ENCODE measurements around the gene CDK5R1. TPM values are rescaled to one million over a fixed set of nuclear protein-coding genes. Genes with fewer than 3 reads are reported as not detected.

Gene CDK5R1
- total RNA-seq, 1 experiment from 2014 or later, result 9.9 TPM

- no peak for ATAC-seq
- CTCF ChIA-PET, result interaction anchor here (0.8 to 2.7 kb wide), 8 partner anchors 21 to 454 kb away, joined by 3 to 20 read pairs (median 6); partner anchors contain the start of genes MYO1D and PSMD11
- no peak overlapping the region for H3K4me3 Mint-ChIP-seq
Observed at GRCh38 chr17:32482568-32483320, 4.0 kb upstream of the CDK5R1 start.

GRCh38 chr17:32483451-32484019, 3.3 kb upstream of the CDK5R1 start:
- TF ChIP-seq USF2 (CRISPR knock-in tag; IDR thresholded peaks at IDR 0.05), result no peak
- TF ChIP-seq ZNF423 (CRISPR knock-in tag; IDR thresholded peaks at IDR 0.05), result 0 out of 2 replicates have a peak, but pooled peaks have one; percentile 40
- TF ChIP-seq FOXK1 (CRISPR knock-in tag; IDR thresholded peaks at IDR 0.05), result 0 out of 2 replicates have a peak, but pooled peaks have one; percentile 21
- 0 out of 2 replicates have a peak, but pooled peaks have one; percentile 13 for TF ChIP-seq ETV6 (CRISPR knock-in tag; IDR thresholded peaks at IDR 0.05)
- TF ChIP-seq PRRX2 (CRISPR knock-in tag; IDR thresholded peaks at IDR 0.05), result peak; percentile 53; the same call in 1 of the 2 replicates

More at GRCh38 chr17:32482568-32483320, 4.0 kb upstream of the CDK5R1 start:
- POLR2A ChIA-PET, result no interaction called here
- no peak for TF ChIP-seq CBFB (CRISPR knock-in tag; IDR thresholded peaks at IDR 0.05; ENCODE audit: low read depth)
- TF ChIP-seq GTF2I (CRISPR knock-in tag; conservative IDR thresholded peaks at IDR 0.05), result no peak
- TF ChIP-seq CDX4 (CRISPR knock-in tag; IDR thresholded peaks at IDR 0.05; ENCODE audit: borderline replicate concordance), result no peak
- TF ChIP-seq ZNF396 (CRISPR knock-in tag; IDR thresholded peaks at IDR 0.05; ENCODE audit: borderline replicate concordance), result no peak
- TF ChIP-seq, protein P1, sequence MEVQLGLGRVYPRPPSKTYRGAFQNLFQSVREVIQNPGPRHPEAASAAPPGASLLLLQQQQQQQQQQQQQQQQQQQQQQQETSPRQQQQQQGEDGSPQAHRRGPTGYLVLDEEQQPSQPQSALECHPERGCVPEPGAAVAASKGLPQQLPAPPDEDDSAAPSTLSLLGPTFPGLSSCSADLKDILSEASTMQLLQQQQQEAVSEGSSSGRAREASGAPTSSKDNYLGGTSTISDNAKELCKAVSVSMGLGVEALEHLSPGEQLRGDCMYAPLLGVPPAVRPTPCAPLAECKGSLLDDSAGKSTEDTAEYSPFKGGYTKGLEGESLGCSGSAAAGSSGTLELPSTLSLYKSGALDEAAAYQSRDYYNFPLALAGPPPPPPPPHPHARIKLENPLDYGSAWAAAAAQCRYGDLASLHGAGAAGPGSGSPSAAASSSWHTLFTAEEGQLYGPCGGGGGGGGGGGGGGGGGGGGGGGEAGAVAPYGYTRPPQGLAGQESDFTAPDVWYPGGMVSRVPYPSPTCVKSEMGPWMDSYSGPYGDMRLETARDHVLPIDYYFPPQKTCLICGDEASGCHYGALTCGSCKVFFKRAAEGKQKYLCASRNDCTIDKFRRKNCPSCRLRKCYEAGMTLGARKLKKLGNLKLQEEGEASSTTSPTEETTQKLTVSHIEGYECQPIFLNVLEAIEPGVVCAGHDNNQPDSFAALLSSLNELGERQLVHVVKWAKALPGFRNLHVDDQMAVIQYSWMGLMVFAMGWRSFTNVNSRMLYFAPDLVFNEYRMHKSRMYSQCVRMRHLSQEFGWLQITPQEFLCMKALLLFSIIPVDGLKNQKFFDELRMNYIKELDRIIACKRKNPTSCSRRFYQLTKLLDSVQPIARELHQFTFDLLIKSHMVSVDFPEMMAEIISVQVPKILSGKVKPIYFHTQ (CRISPR knock-in tag; IDR thresholded peaks at IDR 0.05), result no peak
- TF ChIP-seq, protein P2, sequence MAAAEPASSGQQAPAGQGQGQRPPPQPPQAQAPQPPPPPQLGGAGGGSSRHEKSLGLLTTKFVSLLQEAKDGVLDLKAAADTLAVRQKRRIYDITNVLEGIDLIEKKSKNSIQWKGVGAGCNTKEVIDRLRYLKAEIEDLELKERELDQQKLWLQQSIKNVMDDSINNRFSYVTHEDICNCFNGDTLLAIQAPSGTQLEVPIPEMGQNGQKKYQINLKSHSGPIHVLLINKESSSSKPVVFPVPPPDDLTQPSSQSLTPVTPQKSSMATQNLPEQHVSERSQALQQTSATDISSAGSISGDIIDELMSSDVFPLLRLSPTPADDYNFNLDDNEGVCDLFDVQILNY (CRISPR knock-in tag; IDR thresholded peaks at IDR 0.05), result no peak
- no peak for TF ChIP-seq PRDM15 (CRISPR knock-in tag; IDR thresholded peaks at IDR 0.05)
- no peak for TF ChIP-seq ZBTB21 (CRISPR knock-in tag; IDR thresholded peaks at IDR 0.05; ENCODE audit: borderline replicate concordance)
- no peak for TF ChIP-seq ESRRA (CRISPR knock-in tag; IDR thresholded peaks at IDR 0.05; ENCODE audit: borderline replicate concordance)
- H3K27me3 Mint-ChIP-seq (ENCODE audit: low read depth), result no peaks in the 10 kb centered on the region
- no peaks in the 10 kb centered on the region for H3K9me3 Mint-ChIP-seq
- no peak overlapping the region for H3K27ac Mint-ChIP-seq
- peaks cover 37% of the 10 kb centered on the region for H3K4me1 Mint-ChIP-seq
- no peak for DNase-seq (ENCODE audit: low spot score)
- H3K36me3 Mint-ChIP-seq, result peaks cover 40% of the 10 kb centered on the region

More at GRCh38 chr17:32483451-32484019, 3.3 kb upstream of the CDK5R1 start:
- Mint-ChIP-seq H3K9me3 (no peaks in the 10 kb centered on the region), H3K27ac (peak overlapping the region; percentile 60), H3K4me3 (no peak overlapping the region), H3K4me1 (peaks cover 37% of the 10 kb centered on the region), H3K27me3 (ENCODE audit: low read depth) (no peaks in the 10 kb centered on the region), H3K36me3 (peaks cover 38% of the 10 kb centered on the region)
- POLR2A ChIA-PET, result interaction anchor here (0.6 kb wide), 1 partner anchor 44 kb away, joined by 5 read pairs; no protein-coding TSS in a partner anchor
- ATAC-seq (peak; percentile 18), DNase-seq (ENCODE audit: low spot score) (peak; percentile 59)
- CTCF ChIA-PET, result interaction anchor here (0.6 to 2.7 kb wide), 19 partner anchors 10 to 453 kb away, joined by 3 to 20 read pairs (median 4); partner anchors contain the start of genes MYO1D and PSMD11
